NOMO-1 treated with DMSO at 0.1 percent for 48 hours (cell line): ENCODE results near the gene KIAA0825.

Experiments used
- DNase-seq: peaks from one replicate; lab custom pipeline; 2025; ENCODE audit not compliant: unreplicated experiment; lab: John Stamatoyannopoulos, UW

Gene KIAA0825

DNA sequence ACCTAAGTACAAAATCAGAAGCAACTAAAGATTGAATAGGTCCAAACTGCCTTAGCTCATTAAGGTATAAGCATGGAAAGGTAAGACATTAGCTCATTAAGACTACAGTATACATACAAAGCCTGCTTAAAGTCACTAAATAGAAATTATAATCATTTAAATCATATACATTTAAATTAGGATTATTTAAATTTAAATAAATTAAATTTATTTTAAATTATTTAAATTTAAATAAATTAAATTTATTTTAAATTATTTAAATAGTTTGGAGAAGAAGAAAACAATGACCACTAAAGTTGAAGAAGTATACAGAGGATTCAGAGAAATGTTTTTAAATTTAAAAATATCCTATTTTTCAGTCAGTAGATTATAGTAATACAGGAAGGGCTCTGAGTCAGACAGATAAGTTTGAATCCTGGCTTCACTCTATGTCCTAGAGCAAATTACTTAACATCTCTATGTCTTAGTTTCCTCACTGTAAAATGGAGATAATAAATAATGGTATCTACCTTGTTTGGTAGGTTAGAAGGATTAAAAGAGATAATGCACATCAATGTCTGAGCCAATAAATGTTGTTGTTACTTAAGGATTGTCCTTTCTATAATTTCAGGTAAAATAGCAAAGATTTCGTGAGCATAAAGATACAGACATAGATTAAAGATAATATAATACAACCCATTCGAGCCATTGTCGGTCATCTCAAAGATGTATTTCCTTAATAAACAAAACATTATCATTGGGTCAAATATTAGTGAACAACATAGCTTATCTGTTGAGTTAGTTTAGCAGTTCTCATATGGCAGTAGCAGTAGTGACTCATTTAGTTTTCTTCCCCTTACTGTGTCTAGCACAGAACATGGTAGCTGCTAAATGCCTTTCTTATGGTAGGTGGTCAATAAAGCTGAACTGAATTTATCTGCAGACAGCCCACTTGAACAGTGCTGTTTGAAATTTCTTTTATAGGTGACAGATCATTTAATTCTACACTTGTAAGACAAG lies 100.6 kb downstream of the KIAA0825 start:
- DNase-seq = no peak

DNA sequence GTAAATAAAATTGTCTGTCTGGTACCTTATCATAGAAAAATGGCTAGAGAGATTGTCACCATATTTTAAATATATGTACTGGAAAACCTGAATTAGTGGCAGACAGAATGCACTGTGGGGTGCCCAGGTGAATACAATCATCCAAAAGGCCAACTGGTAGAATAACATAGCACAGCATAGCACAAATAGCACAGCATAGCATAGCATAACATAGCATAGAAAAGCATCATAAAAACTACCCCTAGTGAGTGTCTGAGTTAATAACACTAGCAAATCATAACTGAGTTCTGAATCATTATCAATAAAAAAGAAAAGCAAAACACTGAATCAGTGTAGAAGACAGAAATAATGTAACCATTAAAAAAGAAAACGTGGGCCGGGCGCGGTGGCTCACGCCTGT lies 102.3 kb downstream of the KIAA0825 start:
- no peak for DNase-seq

DNA sequence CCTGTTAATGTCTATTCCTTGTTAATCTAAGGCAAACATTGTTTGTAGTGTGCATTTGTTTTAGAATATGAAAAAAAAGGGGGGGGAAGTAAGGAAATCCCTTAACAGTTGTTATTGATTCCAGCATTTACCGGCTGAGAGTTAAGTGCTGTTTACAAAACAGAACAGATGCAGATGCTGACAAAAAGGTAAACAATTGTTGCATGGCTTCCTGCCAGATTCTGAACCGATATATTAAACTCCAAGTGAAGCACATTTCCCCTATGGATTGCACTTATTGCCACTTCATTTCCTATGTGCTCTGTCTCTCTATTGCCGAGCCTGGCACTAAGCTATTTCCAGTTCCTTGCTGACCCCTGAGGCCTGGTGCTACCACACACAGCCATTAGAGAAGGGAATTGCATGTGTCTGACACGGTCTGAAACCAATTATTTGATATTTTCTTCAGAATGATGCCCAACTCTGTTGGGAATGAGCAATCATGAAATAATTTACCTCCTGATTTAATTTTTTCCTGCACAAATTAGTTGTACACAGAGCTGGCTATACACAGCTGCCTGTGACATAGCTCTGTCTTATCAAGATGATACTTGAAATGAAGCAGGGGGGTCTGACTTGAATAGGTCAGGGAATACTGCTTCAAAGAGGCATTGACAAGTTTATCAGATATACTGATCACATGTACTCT lies 109.8 kb downstream of the KIAA0825 start:
- no peak for DNase-seq

DNA sequence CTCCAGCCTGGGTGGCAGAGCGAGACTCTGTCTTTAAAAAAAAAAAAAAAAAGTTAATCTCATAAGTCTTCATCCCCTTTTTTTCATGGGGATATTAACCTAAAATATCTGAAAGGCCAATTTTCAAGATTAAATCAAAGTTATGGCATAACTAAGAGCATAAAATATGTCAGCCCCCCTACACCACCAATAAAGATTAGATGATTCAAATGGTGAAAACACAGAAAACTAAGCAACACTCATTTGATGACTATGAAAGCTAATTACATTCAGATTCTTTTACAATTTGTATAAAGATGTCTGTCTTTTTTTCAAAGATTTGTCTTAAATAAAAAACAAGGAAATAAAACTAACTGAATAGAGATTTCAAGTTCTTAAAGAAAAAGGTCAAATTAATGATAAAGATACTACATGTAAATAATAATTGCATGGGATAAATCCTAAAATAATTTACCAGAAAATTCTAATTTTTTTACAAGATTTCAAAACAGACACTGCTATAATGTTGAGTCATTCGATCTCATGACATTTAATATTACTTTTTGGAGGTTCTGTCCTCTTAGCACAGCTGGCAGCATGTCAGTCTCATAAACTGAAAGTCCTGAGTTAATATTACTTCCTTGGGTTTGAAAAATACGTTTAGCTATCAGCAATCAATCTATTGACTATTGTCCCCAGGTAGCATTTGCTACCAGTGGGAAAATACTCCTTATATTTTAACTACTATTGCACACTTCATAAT lies 112.9 kb downstream of the KIAA0825 start:
- DNase-seq = no peak

DNA sequence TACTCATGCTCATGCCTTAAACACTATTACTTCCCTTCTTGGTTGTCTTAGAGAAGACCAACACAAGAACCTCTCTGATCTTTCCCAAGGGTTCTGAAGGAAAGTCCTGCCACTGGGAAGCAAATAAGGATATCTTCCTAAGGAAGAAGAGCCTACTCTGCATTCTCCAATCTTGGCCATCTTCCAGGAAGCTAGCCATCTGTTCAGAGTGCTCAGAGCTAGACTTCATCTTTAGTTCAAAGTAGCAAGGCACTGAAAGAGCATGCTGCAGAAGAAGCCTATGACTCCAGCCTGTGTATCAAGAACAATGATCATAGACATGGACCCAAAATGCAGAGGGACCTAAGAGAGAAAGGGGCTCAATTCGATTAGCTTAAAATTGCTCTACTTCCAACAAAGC lies 114.7 kb downstream of the KIAA0825 start:
- DNase-seq = no peak

DNA sequence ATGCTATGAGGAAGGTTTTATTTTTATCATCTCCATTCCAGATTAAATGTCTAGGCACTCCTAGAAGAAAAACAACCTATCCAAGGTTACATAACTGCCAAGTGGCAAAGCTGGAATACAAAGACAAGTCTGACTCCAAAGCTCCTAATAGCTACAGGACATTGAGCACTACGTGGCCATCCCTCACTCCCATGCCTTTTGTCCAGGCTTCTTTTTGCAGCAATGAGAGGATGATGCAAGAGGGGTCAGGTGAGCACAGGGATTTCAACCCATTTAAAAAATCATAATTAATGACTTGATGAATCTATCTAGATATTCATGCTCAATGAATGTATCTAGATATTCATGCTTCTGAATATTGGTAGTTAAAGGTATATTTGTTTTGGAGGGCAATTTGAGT lies 117.0 kb downstream of the KIAA0825 start:
- no peak for DNase-seq

DNA sequence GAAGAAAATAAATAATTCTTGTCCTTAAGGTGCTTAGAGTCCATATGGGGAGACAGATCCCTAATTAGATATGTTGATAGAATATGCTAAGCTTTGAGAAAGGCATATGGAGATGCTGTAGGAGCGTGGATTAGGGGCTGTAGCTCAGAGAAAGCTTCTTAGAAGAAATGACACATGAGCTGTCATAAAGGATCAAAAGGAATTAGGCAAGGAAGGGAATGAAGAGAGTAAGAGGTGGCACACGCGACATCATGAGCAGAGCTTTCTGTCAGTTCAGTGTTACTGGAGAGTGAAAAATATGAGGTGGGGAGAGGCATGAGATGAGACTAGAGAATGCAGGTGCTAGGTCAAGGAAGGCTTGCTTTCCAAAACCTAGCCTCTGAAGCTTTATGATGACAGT lies 118.6 kb downstream of the KIAA0825 start:
- no peak for DNase-seq

DNA sequence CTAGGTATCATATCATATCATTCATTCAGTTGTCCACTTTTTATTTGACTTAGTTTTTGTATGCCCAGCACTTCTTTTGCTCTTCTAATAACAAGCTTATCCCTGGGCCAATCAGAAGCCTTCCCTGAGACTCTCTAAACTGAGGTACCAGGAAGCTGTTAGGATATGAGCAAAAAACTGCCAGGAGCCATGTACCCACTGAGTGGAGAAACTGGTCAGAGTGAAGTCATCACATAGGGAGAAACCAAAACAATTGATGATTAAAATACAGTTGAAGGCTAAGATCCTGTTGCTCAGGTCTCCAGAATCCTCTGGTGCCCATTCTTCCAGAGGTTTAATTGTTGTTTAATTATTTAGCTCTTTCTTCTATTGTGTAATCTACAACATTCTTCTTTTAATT lies 120.2 kb downstream of the KIAA0825 start:
- DNase-seq = no peak

DNA sequence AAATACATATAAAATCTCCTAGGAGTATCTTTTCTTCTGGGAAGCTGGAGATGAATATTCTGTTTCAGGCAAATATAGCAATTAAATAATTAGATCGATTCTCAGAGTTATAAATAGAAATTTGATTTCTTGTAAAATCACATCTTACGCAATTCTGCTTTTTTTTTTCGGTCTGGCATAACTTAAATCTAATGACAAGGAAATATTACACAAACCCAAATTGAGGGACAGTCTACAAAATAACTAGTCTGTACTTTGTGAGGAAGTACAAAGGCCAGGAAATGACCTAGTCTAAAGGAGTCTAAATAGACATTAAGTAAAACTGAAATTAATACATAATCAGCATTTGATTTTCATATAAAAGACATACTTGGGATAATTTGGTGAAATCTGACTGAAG lies 133.3 kb downstream of the KIAA0825 start:
- DNase-seq = peak; percentile 75

DNA sequence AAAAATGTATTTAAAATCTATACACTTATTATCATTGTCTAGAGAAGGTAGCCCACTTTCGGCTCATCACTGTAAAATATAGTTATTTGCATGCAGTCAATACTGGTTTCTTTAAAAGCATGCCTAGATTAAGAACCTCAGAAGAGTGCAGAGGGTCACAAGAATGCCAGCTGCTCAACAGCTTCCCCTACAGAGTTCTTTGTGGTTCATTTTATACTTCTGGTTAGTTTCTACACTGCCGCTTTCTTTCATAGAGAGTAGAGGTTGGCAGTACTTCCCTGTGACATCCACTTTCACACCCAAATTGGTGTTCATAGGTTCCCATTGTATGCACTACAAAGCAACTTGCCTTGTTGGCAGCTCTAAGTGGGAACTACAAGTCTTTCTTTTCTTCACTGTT lies 137.3 kb downstream of the KIAA0825 start:
- DNase-seq = peak; percentile 60

DNA sequence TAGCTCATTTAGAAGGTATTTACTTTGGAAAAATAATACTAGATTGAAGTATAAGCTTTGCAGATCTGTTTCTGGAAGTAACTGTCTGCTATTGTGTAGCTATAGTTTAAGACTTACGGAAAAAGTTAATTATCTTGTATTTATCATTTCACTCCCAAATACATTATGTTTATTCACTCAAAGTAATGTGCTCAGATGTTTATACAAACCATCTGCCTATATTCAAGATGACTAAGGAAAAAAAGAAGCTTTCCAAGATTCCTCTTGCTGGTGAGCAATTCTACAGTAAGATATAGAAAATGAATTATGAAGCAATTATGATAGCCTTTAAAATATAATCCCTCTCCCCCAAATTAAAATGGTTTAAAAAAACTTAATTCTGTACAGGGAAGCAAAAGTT lies 137.9 kb downstream of the KIAA0825 start:
- DNase-seq = no peak

DNA sequence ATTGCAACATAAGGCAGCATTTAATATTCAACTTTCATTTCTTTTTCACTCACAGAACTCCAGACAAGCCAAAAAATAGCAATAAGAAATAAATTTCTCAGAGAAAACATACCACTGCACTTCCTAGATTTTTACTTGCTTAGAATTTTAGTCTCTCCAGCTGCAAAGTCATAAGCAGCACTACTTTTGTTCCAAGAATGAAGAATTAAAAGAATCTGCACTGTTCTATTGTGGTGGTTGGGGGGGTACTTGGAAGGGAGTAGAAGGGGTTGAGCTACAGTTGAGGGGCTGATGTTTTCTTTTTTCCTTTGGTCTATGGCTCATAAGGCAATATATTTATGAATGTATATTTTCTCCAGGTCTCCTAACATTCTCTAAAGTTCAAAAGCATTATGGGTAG lies 144.5 kb downstream of the KIAA0825 start:
- DNase-seq = no peak

DNA sequence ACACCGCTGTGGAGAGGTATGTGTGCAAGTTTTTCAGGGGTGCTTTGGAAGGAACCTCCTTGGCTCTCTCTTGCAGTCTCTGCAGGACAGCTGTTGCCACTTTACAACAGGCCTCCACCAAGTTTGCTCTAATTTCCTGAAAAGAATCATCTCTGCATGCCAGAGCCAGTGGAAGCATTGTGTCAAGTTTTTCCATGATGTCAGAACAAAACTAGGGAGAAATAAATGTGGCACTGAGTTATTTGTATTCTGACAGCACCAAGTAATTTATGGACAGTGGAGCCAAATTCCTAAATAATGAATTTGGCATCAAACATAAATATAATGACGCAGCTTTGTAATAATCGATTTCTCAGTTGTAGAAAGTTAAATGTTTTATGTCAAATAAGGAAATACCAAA lies 146.9 kb downstream of the KIAA0825 start:
- DNase-seq = no peak

DNA sequence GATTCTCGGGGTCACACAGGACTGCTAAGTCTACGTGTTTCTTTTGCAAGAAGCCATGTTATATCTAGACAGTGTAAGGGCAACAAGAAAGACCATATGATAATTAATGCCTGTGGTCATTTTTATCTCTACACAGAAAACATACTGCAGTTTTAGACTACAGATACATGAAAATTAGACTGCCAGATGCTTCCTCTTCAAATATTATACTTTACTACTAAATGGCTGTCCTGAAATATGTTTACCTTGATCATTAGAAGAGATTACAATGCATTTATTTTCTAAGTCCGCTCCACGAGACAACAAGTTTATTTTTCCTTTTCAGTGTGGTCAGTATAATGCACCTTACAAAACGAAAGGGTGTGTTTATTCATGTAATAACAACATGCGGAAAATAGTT lies 147.6 kb downstream of the KIAA0825 start:
- no peak for DNase-seq

DNA sequence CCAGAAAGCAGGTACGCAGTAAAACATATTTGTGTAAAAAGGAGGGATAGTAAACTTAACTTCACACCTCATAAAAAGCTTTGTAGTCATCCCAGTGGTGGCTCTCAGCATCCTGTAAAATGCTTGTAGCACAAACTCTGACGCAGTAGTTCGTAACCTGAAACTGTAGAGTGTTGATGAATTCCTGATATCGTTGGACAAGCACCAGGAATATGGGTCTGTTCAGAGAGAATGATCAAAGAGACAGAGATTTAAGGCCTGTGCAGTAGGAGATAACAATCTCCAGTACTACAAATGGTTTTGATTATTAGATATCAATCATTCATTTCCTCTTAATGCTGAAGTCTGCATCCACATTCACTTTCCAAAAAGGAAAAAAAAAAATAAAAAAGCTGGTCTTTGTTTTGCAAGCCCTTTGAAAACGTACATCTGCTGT lies 148.5 kb downstream of the KIAA0825 start:
- DNase-seq = no peak

DNA sequence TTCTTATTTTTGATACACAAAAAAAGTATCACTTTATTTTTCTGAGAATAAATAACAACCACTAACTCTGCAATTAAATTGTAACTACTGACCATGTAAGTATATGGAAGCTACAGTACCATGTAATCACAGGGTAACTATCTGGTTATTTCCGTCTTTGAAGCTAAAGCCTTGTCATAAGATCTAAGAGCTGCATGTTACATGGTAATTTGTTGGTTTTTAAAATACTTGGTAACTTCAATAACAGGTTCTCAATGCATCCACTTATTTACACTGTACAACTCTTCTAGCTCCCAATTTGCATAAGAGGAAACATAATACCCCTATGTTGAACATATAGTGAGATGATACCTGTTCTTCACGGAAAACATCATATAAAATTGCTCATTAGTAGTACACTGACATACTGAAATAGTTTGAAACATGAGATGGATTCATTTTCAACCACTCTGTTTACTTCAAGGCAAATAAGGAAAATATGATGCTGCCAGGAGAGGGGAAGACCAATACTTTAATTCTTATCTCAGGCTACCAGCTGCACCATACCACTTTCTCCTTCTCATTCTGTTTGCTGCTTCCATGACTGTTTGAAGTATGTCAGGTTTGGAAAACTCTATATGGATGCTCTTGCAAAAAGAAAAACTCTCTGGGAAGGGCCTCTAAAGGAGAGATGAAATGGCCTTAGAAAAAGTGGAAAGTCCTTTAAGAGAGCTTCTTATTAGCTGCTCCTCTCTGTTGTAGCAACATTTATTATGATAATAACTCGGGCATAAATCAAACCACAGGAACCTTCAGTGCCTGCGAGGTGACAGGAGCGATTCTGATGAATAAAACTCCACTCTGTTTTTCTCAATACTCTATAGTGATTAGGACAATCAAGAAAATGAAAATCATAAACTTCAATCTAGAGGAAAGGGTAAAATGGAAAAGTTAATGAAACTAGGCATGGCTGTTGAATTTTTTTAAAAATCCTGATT lies 150.2 kb downstream of the KIAA0825 start:
- DNase-seq = no peak

DNA sequence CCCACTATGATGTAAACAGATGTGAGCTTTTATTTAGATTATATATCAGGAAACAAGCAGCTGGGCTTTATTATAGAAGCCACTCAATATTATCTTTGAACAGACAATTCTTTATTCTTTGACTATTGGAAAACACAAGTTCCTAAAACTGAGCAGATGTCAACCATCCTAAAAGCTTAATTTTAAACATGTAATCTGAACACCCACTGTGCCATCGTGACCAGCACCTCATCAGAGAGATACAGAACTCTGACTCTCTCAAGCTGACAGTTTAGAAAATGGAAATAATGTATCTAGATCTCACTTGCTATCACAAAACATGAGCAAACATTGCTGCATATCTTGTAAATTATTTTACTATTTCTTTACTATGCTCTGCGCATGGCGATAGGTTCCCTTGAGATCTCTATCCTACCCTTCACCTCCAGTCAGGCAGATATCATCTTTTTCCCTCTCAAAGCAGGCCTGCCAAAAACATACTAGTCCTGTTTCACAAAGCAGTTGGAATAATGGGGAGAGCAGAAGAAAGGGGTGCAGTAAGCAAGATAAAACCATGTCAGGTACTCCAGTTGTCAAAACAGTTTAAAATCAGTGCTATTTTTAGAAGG lies 151.0 kb downstream of the KIAA0825 start:
- no peak for DNase-seq

DNA sequence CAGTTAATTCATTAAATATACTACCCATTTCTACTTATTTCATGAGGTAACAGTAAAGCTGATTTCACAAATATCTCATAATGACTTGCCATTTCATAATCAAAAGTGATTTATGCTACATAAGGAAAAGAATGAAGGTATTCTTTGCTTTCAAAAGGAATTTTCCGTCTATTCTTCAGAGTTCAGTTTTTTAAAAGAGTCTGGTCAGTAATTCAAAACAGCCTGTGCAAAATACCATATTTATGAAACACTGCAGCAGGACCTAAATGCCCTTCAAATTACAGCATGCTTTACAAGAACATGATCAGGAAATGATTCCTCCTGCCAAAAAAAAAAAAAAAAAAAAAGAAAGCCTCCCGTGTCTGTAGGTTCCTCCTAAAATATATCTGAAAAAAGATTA lies 154.7 kb downstream of the KIAA0825 start:
- DNase-seq = no peak

DNA sequence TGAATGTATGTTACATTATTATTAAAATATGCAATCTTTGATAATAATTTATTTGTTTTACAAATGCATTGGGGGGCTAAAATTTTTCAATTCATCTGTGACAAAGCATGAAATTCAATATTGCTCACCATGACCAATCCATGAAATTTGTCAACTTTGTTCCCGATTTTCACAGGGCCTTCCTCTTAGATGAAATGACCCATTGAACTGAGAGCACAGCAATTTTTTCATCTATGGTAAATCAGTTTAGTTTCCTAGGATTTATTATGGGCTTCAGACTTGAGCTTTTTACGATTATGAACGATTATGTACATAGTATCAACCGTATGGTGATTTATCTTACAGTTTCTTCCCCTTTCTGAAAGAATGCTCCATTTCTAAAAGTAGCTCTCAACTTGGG lies 157.3 kb downstream of the KIAA0825 start:
- DNase-seq = peak; percentile 16

DNA sequence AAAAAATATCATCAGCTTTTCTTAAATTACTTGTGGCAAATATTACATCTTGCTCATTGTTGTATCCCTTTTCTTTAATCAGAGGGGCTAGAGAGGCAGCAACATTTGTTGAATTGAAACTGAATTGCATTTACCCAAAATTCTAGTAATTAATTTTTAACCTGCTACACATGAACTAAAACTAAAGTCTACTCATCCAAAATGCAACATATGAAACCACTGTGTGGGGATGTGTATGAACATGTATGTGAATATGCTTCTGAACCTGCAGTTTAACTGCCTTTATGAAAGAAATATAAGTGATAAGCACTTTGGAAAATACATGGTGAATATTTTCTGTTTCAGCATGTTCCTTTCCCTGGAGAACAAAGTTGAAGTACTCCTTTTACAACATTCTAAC lies 158.5 kb downstream of the KIAA0825 start:
- DNase-seq = no peak
